HUES6 (cell line): ENCODE measurements around the gene CCL20.
"Not testable (repeated sequence)": the region's sequence is repeated elsewhere in the genome, so short reads cannot be mapped to it uniquely, and the experiment has no call there.

Experiments used
- H3K27ac ChIP-seq: 2 replicates; pipeline ENCODE4 v1.7.0; 2013; ENCODE audit warnings: low read depth, mild to moderate bottlenecking, low read length, inconsistent platforms
- H3K27me3 ChIP-seq: 2 replicates; pipeline ENCODE4 v1.6.1; 2013; ENCODE audit warnings: low read length; ENCODE audit not compliant: control insufficient read depth, insufficient read depth
- H3K36me3 ChIP-seq: 2 replicates; pipeline ENCODE4 v1.6.1; 2013; ENCODE audit warnings: low read length; ENCODE audit not compliant: control insufficient read depth, insufficient read depth
- H3K4me1 ChIP-seq: 2 replicates; pipeline ENCODE4 v1.6.1; 2013; ENCODE audit warnings: low read length; ENCODE audit not compliant: control insufficient read depth, insufficient read depth
- H3K4me3 ChIP-seq: 2 replicates; pipeline ENCODE4 v1.5.1; 2013; ENCODE audit warnings: low read depth, low read length
- H3K9ac ChIP-seq: one replicate; pipeline ENCODE4 v1.6.1; 2013; ENCODE audit warnings: mild to moderate bottlenecking, low read length
- H3K9me3 ChIP-seq: 2 replicates; pipeline ENCODE4 v1.6.1; 2013; ENCODE audit warnings: low read depth, low read length; ENCODE audit not compliant: control insufficient read depth, insufficient read depth

CCL20 gene

GRCh38 chr2:227834916-227835650 lies 21.4 kb downstream of the CCL20 start:
- H3K9me3 ChIP-seq, result no peaks in the 10 kb centered on the region
- H3K36me3 ChIP-seq, result no peaks in the 10 kb centered on the region
- no peak overlapping the region for H3K9ac ChIP-seq
- H3K27ac ChIP-seq, result no peak overlapping the region
- peaks cover 7% of the 10 kb centered on the region; the same call in 1 of the 2 replicates for H3K4me1 ChIP-seq
- H3K4me3 ChIP-seq, result no peak overlapping the region
- H3K27me3 ChIP-seq, result no peaks in the 10 kb centered on the region

- not testable (repeated sequence) for H3K27ac ChIP-seq
Measured at GRCh38 chr2:227839339-227840129, 25.9 kb downstream of the CCL20 start.

GRCh38 chr2:227846831-227847230 lies 33.2 kb downstream of the CCL20 start:
- no peak overlapping the region for H3K27ac ChIP-seq
- no peaks in the 10 kb centered on the region for H3K9me3 ChIP-seq
- H3K4me1 ChIP-seq, result peaks cover 4% of the 10 kb centered on the region; the same call in 1 of the 2 replicates

More at GRCh38 chr2:227839339-227840129, 25.9 kb downstream of the CCL20 start:
- H3K36me3 ChIP-seq, H3K4me3 ChIP-seq, H3K9me3 ChIP-seq, H3K9ac ChIP-seq, H3K27me3 ChIP-seq, H3K4me1 ChIP-seq: not testable (repeated sequence)

GRCh38 chr2:227848146-227848545 lies 34.5 kb downstream of the CCL20 start:
- H3K9ac ChIP-seq, result no peak overlapping the region
- peaks cover 4% of the 10 kb centered on the region; the same call in 1 of the 2 replicates for H3K4me1 ChIP-seq
- no peak overlapping the region for H3K4me3 ChIP-seq
- H3K9me3 ChIP-seq, result no peaks in the 10 kb centered on the region
- H3K27ac ChIP-seq, result no peak overlapping the region
- no peaks in the 10 kb centered on the region for H3K27me3 ChIP-seq
- no peaks in the 10 kb centered on the region for H3K36me3 ChIP-seq

More at GRCh38 chr2:227846831-227847230, 33.2 kb downstream of the CCL20 start:
- Histone ChIP-seq H3K36me3 (no peaks in the 10 kb centered on the region), H3K9ac (no peak overlapping the region), H3K27me3 (no peaks in the 10 kb centered on the region), H3K4me3 (no peak overlapping the region)

- no peaks in the 10 kb centered on the region for H3K9me3 ChIP-seq
- H3K27ac ChIP-seq, result no peak overlapping the region
- peaks cover 4% of the 10 kb centered on the region; the same call in 1 of the 2 replicates for H3K4me1 ChIP-seq
- no peak overlapping the region for H3K4me3 ChIP-seq
- no peaks in the 10 kb centered on the region for H3K36me3 ChIP-seq
- H3K27me3 ChIP-seq, result no peaks in the 10 kb centered on the region
- no peak overlapping the region for H3K9ac ChIP-seq
Measured at GRCh38 chr2:227848586-227848985, 34.9 kb downstream of the CCL20 start.

GRCh38 chr2:227849906-227850305 lies 36.3 kb downstream of the CCL20 start:
- Histone ChIP-seq H3K4me1 (peaks cover 4% of the 10 kb centered on the region; the same call in 1 of the 2 replicates), H3K27ac (no peak overlapping the region)

GRCh38 chr2:227853204-227853629 lies 39.6 kb downstream of the CCL20 start:
- Histone ChIP-seq H3K4me3 (no peak overlapping the region), H3K4me1 (peaks cover 4% of the 10 kb centered on the region; the same call in 1 of the 2 replicates), H3K9me3 (no peaks in the 10 kb centered on the region), H3K36me3 (no peaks in the 10 kb centered on the region), H3K27me3 (no peaks in the 10 kb centered on the region), H3K27ac (no peak overlapping the region), H3K9ac (no peak overlapping the region)

More at GRCh38 chr2:227849906-227850305, 36.3 kb downstream of the CCL20 start:
- Histone ChIP-seq H3K4me3 (no peak overlapping the region), H3K36me3 (no peaks in the 10 kb centered on the region), H3K27me3 (no peaks in the 10 kb centered on the region), H3K9ac (no peak overlapping the region), H3K9me3 (no peaks in the 10 kb centered on the region)

GRCh38 chr2:227853765-227854271 lies 40.2 kb downstream of the CCL20 start:
- no peaks in the 10 kb centered on the region for H3K4me1 ChIP-seq
- H3K9ac ChIP-seq, result no peak overlapping the region
- no peaks in the 10 kb centered on the region for H3K27me3 ChIP-seq
- no peaks in the 10 kb centered on the region for H3K9me3 ChIP-seq
- no peaks in the 10 kb centered on the region for H3K36me3 ChIP-seq
- H3K4me3 ChIP-seq, result no peak overlapping the region
- no peak overlapping the region for H3K27ac ChIP-seq

- H3K27me3 ChIP-seq, result no peaks in the 10 kb centered on the region
- H3K36me3 ChIP-seq, result no peaks in the 10 kb centered on the region
- no peak overlapping the region for H3K4me3 ChIP-seq
- no peaks in the 10 kb centered on the region for H3K9me3 ChIP-seq
- no peak overlapping the region for H3K27ac ChIP-seq
- no peak overlapping the region for H3K9ac ChIP-seq
- no peaks in the 10 kb centered on the region for H3K4me1 ChIP-seq
Measured at GRCh38 chr2:227855440-227855839, 41.8 kb downstream of the CCL20 start.

GRCh38 chr2:227856697-227857096 lies 43.1 kb downstream of the CCL20 start:
- Histone ChIP-seq H3K9ac (no peak overlapping the region), H3K36me3 (no peaks in the 10 kb centered on the region), H3K27me3 (no peaks in the 10 kb centered on the region), H3K4me3 (no peak overlapping the region), H3K9me3 (no peaks in the 10 kb centered on the region), H3K4me1 (no peaks in the 10 kb centered on the region), H3K27ac (no peak overlapping the region)

GRCh38 chr2:227860221-227860641 lies 46.6 kb downstream of the CCL20 start:
- Histone ChIP-seq H3K9me3 (no peaks in the 10 kb centered on the region), H3K9ac (no peak overlapping the region), H3K27me3 (no peaks in the 10 kb centered on the region), H3K36me3 (no peaks in the 10 kb centered on the region), H3K27ac (no peak overlapping the region), H3K4me3 (no peak overlapping the region), H3K4me1 (peaks cover 21% of the 10 kb centered on the region)
